Left hindlimb (tissue), 1 donor: Measurements from ENCODE around the gene SCARB1.

Experiments
- DNase-seq: peaks from one replicate; pipeline ENCODE4 v3.0.0-alpha.2; 2018

The SCARB1 gene

GRCh38 chr12:124740691-124741137, 123.0 kb downstream of the SCARB1 start:
- no peak for DNase-seq

GRCh38 chr12:124739953-124740561, 123.6 kb downstream of the SCARB1 start:
- DNase-seq = no peak

DNA sequence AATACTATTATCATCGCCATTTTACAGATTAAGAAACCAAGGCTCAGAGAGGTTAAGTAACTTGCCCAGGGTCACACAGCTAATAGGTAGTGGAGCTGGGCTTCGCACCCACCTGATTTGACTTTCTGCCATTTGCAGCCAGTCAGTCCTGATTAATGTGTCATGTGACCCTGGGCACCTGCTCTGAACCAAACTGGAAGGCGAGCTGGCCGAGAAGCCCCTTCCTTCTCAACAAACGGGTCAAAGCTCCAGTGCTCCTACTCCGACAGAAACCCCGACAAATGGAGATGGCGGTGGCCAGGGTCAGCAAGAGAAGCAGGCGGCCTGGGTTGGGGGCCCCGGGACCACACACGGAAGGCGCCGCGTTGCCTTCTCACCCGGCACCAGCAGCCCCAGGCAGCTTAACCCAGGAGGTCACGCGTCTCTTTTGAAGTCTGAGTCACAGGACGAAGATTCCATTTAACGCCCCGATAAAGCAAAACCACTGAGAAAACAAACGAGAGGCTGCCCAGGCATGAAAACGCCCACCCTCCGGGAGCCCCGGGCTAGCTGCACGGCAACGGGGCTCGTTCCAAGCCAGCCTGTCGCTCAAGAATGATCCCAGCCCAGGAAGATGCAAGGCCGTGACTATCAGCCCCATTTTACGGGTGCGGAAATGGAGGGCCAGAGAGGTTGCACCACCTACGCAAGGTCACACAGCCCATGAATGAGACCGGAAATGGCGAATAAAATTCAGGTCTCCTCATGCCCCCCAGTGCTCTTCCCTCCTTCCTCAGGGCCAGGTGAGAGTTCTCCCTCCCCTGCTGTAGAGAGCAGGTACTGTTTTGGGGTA, 124.8 kb downstream of the SCARB1 start:
- DNase-seq = no peak

- no peak for DNase-seq
Measured at GRCh38 chr12:124737772-124738635, 125.7 kb downstream of the SCARB1 start.

- no peak for DNase-seq
Measured at GRCh38 chr12:124737040-124737419, 126.6 kb downstream of the SCARB1 start.

- no peak for DNase-seq
Measured at GRCh38 chr12:124736115-124737039, 127.3 kb downstream of the SCARB1 start.

- no peak for DNase-seq
Measured at GRCh38 chr12:124734224-124734788, 129.4 kb downstream of the SCARB1 start.

DNA sequence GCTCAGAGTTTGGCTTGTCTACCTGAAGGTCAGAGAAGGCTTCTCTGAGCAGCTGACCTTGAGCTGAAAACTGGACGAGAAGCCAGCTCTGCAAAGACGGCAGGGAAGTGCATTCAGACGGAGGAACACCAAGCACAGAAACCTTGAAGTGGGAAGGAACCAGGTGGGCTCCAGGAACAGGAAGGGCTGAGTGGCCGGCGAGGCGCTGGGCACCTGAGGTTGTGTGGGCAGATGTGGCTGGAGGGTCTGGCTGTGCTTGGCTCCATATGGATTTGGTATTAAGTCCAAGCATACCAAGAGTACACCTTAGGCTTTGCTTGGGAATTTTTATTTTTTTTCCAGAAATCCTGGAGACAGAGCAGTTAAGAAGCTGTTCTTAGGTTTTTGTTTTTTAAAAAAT, 130.6 kb downstream of the SCARB1 start:
- DNase-seq = no peak

DNA sequence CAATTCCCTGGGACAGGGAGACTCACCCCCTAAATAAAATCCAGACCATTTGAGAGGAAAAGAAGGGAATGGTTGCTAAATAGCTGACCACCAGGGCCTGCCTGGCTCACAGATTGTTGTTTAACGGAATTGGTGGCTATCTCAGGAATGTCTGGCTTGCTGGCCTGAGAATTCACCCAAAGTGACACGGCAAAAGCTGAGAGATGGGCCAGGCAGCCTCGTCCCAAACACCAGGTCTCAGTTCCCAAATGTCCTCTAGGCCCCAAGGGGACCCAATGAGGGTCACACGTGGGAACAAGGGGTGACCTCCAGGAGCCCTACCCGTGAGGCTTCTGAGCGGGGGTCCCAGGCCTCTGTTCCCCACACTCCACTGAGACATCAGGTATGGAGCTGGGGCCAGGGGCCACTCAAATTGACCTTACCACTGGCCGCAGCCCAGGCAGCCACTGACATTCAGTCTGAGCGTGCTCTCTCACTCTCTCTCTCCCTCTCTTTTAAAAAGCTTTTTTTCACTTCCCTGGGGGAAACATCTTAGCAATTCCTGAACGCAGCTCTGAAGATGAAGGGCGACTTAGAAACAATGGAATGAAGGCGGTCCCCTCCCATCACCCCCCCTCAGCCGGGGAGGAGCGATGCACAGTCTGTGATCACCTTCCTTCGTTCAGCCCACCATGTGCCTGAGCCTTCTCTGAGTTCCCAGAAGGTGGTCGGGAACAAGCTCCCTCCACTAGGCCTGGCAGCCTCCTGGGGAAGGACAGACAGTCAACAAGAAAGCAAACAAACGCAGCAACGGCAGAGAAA, 131.2 kb downstream of the SCARB1 start:
- no peak for DNase-seq

DNA sequence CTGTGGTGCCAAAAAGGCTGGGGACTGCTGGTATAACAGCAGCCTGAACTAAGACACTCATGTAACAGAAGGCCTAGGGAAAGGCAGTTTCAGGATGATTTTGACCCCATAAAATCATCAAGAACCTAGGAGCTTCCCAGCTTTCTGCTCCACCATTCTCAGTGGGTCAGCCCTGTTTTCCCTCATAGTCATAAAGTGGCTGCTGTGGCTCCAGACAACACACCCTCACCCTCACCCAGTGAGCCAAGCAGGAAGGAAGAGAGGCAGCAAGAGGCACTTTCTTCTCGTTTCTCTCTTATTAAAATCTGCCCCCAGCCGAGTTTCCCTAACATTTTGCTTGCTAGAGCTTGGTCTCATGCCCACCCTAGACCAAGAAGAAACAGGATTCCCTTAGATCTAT, 131.8 kb downstream of the SCARB1 start:
- DNase-seq = no peak

- no peak for DNase-seq
Measured at GRCh38 chr12:124730455-124730932, 133.2 kb downstream of the SCARB1 start.

DNA sequence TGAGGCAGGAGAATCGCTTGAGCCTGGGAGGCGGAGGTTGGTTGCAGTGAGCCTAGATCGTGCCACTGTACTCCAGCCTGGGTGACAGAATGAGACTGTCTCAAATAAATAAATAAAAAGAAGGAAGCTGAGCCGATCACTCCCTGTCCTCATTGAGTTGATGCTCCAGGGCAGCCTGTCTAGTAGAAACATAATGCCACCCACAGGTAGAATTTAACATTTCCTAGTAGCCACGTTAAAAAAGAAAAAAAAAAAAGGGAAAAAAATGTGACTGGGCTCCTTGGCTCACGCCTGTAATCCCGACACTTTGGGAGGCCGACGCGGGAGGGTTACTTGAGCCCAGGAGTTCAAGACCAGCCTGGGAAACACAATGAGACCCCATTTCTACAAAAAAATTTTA, 135.7 kb downstream of the SCARB1 start:
- no peak for DNase-seq

DNA sequence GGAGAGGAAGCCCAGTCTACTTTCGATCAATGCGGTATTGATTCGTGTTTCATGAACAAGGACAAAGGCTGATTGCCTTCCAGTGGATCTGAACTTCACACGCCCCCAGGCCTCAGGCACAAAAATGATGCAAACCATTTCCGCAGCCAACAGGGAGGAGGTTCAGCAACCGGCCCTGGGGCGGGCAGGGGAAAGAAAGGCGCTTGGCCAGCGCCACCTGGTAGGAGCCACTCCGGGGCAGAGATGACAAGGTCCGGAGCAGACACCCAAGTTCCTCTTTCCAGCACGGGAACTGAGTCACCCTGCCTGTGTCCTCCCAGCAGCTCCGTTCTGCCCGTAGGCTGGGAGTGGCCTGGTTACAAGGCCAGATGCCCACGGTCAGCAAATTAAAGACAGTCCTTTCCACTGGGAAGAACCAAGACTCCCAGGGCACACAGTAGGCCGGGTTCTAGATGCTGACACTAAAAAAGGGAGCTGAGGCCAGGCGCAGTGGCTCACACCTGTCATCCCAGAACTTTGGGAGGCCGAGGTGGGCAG, 136.3 kb downstream of the SCARB1 start:
- peak; percentile 72 for DNase-seq
